Naive thymus-derived CD8-positive, alpha-beta T cell (primary cell): ENCODE results near the gene COL1A2. TPM values are rescaled to one million over a fixed set of nuclear protein-coding genes. Genes with fewer than 3 reads are reported as not detected.

Experiments used
- polyA plus RNA-seq, 3 donors: library from polyadenylated mRNA; unstranded; fragments of 300-500 nt; fragmentation: Illumina TruSeq; gene quantifications; one replicate each; pipeline ENCODE4 v1.2.3, GENCODE V29; 2021
- total RNA-seq, 8 experiments: library from RNA in 2 of 8; stranded (reverse) in 2 of 8; gene quantifications; one replicate each; pipeline ENCODE4 v1.2.3 and lab custom pipeline; 2021 to 2026

Gene COL1A2
- total and polyA plus RNA-seq, 5 experiments from 2014 or later = not detected

Other genes starting within 250 kb of the COL1A2 start
- gene CASD1, start 114.9 kb downstream of the COL1A2 start, total RNA-seq = 10 to 100 TPM; 33.8 to 36.0 TPM
- 10 to 100 TPM in 2 of 3 donors, 1 to 10 TPM in 1; 10.0 to 11.3 (median 10.0) TPM for gene CASD1, start 114.9 kb downstream of the COL1A2 start, polyA plus RNA-seq